ENCODE results near the gene LRMDA.

Gene LRMDA

DNA sequence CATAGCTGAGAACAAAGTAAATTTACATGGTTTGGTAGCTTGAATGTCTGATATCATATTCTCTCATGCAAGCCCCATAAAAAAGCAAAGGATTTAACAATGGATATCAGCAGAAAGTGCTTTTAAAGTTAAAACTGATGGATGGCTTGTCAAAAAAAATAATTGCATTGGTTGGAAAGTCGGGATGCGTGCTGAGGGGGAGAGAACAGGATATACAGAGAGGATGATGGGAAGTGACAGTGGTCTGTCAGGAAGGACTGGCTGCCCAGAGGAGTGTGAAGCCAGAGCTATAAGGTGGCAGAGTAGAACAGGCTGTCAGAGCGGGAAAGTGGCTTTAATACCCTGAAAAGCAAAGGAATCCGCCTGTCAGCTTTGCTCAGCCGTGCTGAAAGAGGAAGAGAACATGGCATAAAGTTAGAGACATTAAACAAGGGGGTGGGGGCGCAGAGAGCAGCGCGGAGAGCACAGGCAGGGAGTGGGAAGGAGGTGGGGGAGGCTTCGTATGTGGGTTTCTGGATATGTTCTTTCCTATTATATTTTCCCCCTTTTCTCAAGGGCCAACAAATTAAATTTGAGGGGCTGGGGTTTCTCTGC, 493.0 kb downstream of the LRMDA start:
- TF ChIP-seq EZH2phosphoT487 (IDR thresholded peaks at IDR 0.05; ENCODE audit: borderline replicate concordance), result no peak
- Histone ChIP-seq H3K4me3 (ENCODE audit: low read length, poor library complexity, severe bottlenecking) (no peak overlapping the region), H2AFZ (ENCODE audit: low read length) (no peak overlapping the region), H3K27me3 (ENCODE audit: insufficient read depth, low read length, poor library complexity, severe bottlenecking) (no peaks in the 10 kb centered on the region), H3K36me3 (ENCODE audit: insufficient read depth, low read length) (no peaks in the 10 kb centered on the region), H3K4me2 (ENCODE audit: low read depth, low read length, poor library complexity, severe bottlenecking) (no peak overlapping the region), H3K4me1 (ENCODE audit: insufficient read depth, low read length, poor library complexity, severe bottlenecking) (peaks cover 5% of the 10 kb centered on the region), H3F3A (ENCODE audit: low read depth) (no peaks in the 10 kb centered on the region), H3K9ac (ENCODE audit: low read depth, low read length, poor library complexity, severe bottlenecking) (no peak overlapping the region), H3K9me2 (replicated peaks; ENCODE audit: low read depth, low read length) (no peaks in the 10 kb centered on the region), H3K79me2 (ENCODE audit: insufficient read depth, low read length) (no peaks in the 10 kb centered on the region), H3K9me3 (ENCODE audit: insufficient read depth, low read depth, low read length) (no peaks in the 10 kb centered on the region), H4K20me1 (ENCODE audit: insufficient read depth, low read length, poor library complexity, severe bottlenecking) (no peaks in the 10 kb centered on the region)

DNA sequence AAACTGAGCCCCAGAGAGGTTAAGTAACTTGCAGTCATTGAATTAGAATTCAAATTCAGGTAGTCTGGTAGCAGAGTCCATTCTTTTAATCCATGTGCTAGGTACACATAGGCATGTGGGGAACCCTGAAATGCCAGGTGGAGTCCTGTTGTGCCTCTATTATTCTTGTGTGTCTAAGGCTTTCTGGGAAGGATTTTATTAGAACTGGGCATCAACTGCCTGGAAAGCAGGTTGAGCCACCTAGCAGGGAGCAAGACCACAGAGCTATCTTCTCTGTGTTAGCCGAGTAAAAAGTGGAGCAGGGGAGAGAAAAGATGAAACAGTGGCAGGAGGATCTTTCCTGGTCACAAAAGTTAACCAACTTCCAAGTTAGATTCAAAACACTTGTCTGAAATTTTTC, 494.6 kb downstream of the LRMDA start:
- H3K36me3 ChIP-seq (ENCODE audit: insufficient read depth, low read length), result no peaks in the 10 kb centered on the region
- H3F3A ChIP-seq (ENCODE audit: low read depth), result no peaks in the 10 kb centered on the region
- no peaks in the 10 kb centered on the region for H3K79me2 ChIP-seq (ENCODE audit: insufficient read depth, low read length)
- no peaks in the 10 kb centered on the region for H3K27me3 ChIP-seq (ENCODE audit: insufficient read depth, low read length, poor library complexity, severe bottlenecking)
- no peak for TF ChIP-seq CTCF (conservative IDR thresholded peaks at IDR 0.05; ENCODE audit: low read length)
- TF ChIP-seq EZH2phosphoT487 (IDR thresholded peaks at IDR 0.05; ENCODE audit: borderline replicate concordance), result no peak
- no peak overlapping the region for H3K4me2 ChIP-seq (ENCODE audit: low read depth, low read length, poor library complexity, severe bottlenecking)
- no peaks in the 10 kb centered on the region for H3K9me3 ChIP-seq (ENCODE audit: insufficient read depth, low read depth, low read length)
- no peak overlapping the region for H2AFZ ChIP-seq (ENCODE audit: low read length)
- no peak overlapping the region for H3K4me3 ChIP-seq (ENCODE audit: low read length, poor library complexity, severe bottlenecking)
- H3K4me1 ChIP-seq (ENCODE audit: insufficient read depth, low read length, poor library complexity, severe bottlenecking), result peaks cover 5% of the 10 kb centered on the region
- no peaks in the 10 kb centered on the region for H3K9me2 ChIP-seq (replicated peaks; ENCODE audit: low read depth, low read length)
- no peak overlapping the region for H3K9ac ChIP-seq (ENCODE audit: low read depth, low read length, poor library complexity, severe bottlenecking)
- no peaks in the 10 kb centered on the region for H4K20me1 ChIP-seq (ENCODE audit: insufficient read depth, low read length, poor library complexity, severe bottlenecking)

- TF ChIP-seq CTCF (conservative IDR thresholded peaks at IDR 0.05; ENCODE audit: low read length), result no peak
- TF ChIP-seq EZH2phosphoT487 (IDR thresholded peaks at IDR 0.05; ENCODE audit: borderline replicate concordance), result no peak
- Histone ChIP-seq H3K4me1 (ENCODE audit: insufficient read depth, low read length, poor library complexity, severe bottlenecking) (peaks cover 5% of the 10 kb centered on the region), H3F3A (ENCODE audit: low read depth) (no peaks in the 10 kb centered on the region), H3K36me3 (ENCODE audit: insufficient read depth, low read length) (no peaks in the 10 kb centered on the region), H4K20me1 (ENCODE audit: insufficient read depth, low read length, poor library complexity, severe bottlenecking) (no peaks in the 10 kb centered on the region), H2AFZ (ENCODE audit: low read length) (no peak overlapping the region), H3K4me2 (ENCODE audit: low read depth, low read length, poor library complexity, severe bottlenecking) (no peak overlapping the region), H3K9me3 (ENCODE audit: insufficient read depth, low read depth, low read length) (no peaks in the 10 kb centered on the region), H3K9me2 (replicated peaks; ENCODE audit: low read depth, low read length) (no peaks in the 10 kb centered on the region), H3K4me3 (ENCODE audit: low read length, poor library complexity, severe bottlenecking) (no peak overlapping the region), H3K9ac (ENCODE audit: low read depth, low read length, poor library complexity, severe bottlenecking) (no peak overlapping the region), H3K79me2 (ENCODE audit: insufficient read depth, low read length) (no peaks in the 10 kb centered on the region), H3K27me3 (ENCODE audit: insufficient read depth, low read length, poor library complexity, severe bottlenecking) (no peaks in the 10 kb centered on the region)
These were observed 495.3 kb downstream of the LRMDA start for GRCh38 chr10:75926763-75927162.

- Histone ChIP-seq H3K9me3 (ENCODE audit: insufficient read depth, low read depth, low read length) (no peaks in the 10 kb centered on the region), H3F3A (ENCODE audit: low read depth) (no peaks in the 10 kb centered on the region), H4K20me1 (ENCODE audit: insufficient read depth, low read length, poor library complexity, severe bottlenecking) (no peaks in the 10 kb centered on the region), H3K9me2 (replicated peaks; ENCODE audit: low read depth, low read length) (no peaks in the 10 kb centered on the region), H3K4me1 (ENCODE audit: insufficient read depth, low read length, poor library complexity, severe bottlenecking) (peaks cover 5% of the 10 kb centered on the region), H2AFZ (ENCODE audit: low read length) (no peak overlapping the region), H3K4me3 (ENCODE audit: low read length, poor library complexity, severe bottlenecking) (no peak overlapping the region), H3K9ac (ENCODE audit: low read depth, low read length, poor library complexity, severe bottlenecking) (no peak overlapping the region), H3K36me3 (ENCODE audit: insufficient read depth, low read length) (no peaks in the 10 kb centered on the region), H3K79me2 (ENCODE audit: insufficient read depth, low read length) (no peaks in the 10 kb centered on the region), H3K27me3 (ENCODE audit: insufficient read depth, low read length, poor library complexity, severe bottlenecking) (no peaks in the 10 kb centered on the region), H3K4me2 (ENCODE audit: low read depth, low read length, poor library complexity, severe bottlenecking) (no peak overlapping the region)
- TF ChIP-seq EZH2phosphoT487 (IDR thresholded peaks at IDR 0.05; ENCODE audit: borderline replicate concordance) (no peak), CTCF (conservative IDR thresholded peaks at IDR 0.05; ENCODE audit: low read length) (no peak)
These were observed 496.8 kb downstream of the LRMDA start for GRCh38 chr10:75928231-75928630.

All from Loucy (cell line).